Endothelial cell of umbilical vein (primary cell): Measurements from ENCODE around the gene DNMT3L. TPM values are rescaled to one million over a fixed set of nuclear protein-coding genes. Genes with fewer than 3 reads are reported as not detected.

Experiments used
- BruUV-seq: library from RNA; stranded (reverse); fragments of 400-500 nt; replicated peaks from 2 replicates; lab custom pipeline; 2021; lab: Mats Ljungman, UMichigan
- CTCF ChIA-PET: fragments of 300-600, 350-600 bp; sonication (Branson Sonifier 250); formaldehyde crosslinking; loops from one replicate; lab custom pipeline; 2021; ENCODE audit warnings: antibody characterized with exemption, inconsistent platforms; lab: Charles Lee
- POLR2A ChIA-PET: fragments of 300-600, 350-600 bp; sonication (Branson Sonifier 250); formaldehyde crosslinking; loops from one replicate; lab custom pipeline; 2021; ENCODE audit warnings: antibody characterized with exemption, inconsistent platforms; lab: Charles Lee
- DNase-seq: peaks from one replicate; pipeline ENCODE4 v3.0.0-alpha.2; 2011; ENCODE audit warnings: low read depth, low spot score
- FAIRE-seq: peaks from 2 replicates; lab custom pipeline; 2011; peaks lifted over from hg19 to GRCh38; lab: Jason Lieb, UNC
- H2AFZ ChIP-seq: 2 replicates; pipeline ENCODE4 v1.6.0; 2012; ENCODE audit warnings: low read depth, low read length, control low read depth, inconsistent platforms
- H3K27ac ChIP-seq: 2 replicates; pipeline ENCODE4 v1.5.1; 2011; ENCODE audit warnings: low read depth, mild to moderate bottlenecking, control low read depth, low read length, moderate library complexity; ENCODE audit not compliant: insufficient read depth
- H3K27me3 ChIP-seq, 2 experiments: 2 replicates each; pipeline versions ENCODE4 v1.6.0 to v1.6.1; 2011; ENCODE audit warnings: low read length in 2 of 2, mixed read lengths in 1 of 2; ENCODE audit not compliant: control insufficient read depth in 2 of 2, insufficient read depth in 2 of 2
- H3K36me3 ChIP-seq, 2 experiments: 2 replicates in 1 of 2; 3 replicates in 1 of 2; pipeline ENCODE4 v1.5.1; 2011; ENCODE audit warnings: low read length in 2 of 2, mild to moderate bottlenecking in 1 of 2, moderate library complexity in 1 of 2; ENCODE audit not compliant: control insufficient read depth in 2 of 2, insufficient read depth in 2 of 2; ENCODE audit errors: extremely low read depth in 1 of 2
- H3K4me1 ChIP-seq: 3 replicates; pipeline ENCODE4 v1.5.1; 2011; ENCODE audit warnings: mild to moderate bottlenecking, low read length; ENCODE audit not compliant: control insufficient read depth, insufficient read depth; ENCODE audit errors: extremely low read depth
- H3K4me2 ChIP-seq: 2 replicates; pipeline ENCODE4 v1.6.1; 2011; ENCODE audit warnings: low read length, control low read depth, mixed read lengths; ENCODE audit not compliant: insufficient read depth
- H3K4me3 ChIP-seq, 3 experiments: fragments of 200-600 bp in 1 of 3; sonication (generic), shearing (Covaris generic) in 1 of 3; replicated peaks in 1 of 3; 2 replicates each; pipeline ENCODE4 v1.5.1; 2011 to 2016; ENCODE audit warnings: control low read depth in 3 of 3, low read length in 3 of 3, mild to moderate bottlenecking in 2 of 3, inconsistent platforms in 1 of 3, low read depth in 1 of 3, moderate library complexity in 1 of 3; ENCODE audit not compliant: insufficient read depth in 1 of 3
- H3K79me2 ChIP-seq: 2 replicates; pipeline ENCODE4 v1.6.0; 2012; ENCODE audit warnings: low read length, inconsistent platforms; ENCODE audit not compliant: control insufficient read depth, insufficient read depth
- H3K9ac ChIP-seq: replicated peaks from 2 replicates; pipeline ENCODE3; 2011; ENCODE audit warnings: low read length, control low read depth; ENCODE audit not compliant: insufficient read depth; ENCODE audit errors: extremely low read depth
- H3K9me1 ChIP-seq: replicated peaks from 3 replicates; pipeline ENCODE4 v1.6.0; 2011; ENCODE audit warnings: mild to moderate bottlenecking, low read length; ENCODE audit not compliant: control insufficient read depth, insufficient read depth; ENCODE audit errors: extremely low read depth
- H3K9me3 ChIP-seq: replicated peaks from 2 replicates; pipeline ENCODE4 v1.5.1; 2012; ENCODE audit warnings: low read length, inconsistent platforms; ENCODE audit not compliant: control insufficient read depth, insufficient read depth
- H4K20me1 ChIP-seq: replicated peaks from 2 replicates; pipeline ENCODE3; 2011; ENCODE audit warnings: mild to moderate bottlenecking, low read length; ENCODE audit not compliant: control insufficient read depth, insufficient read depth; ENCODE audit errors: extremely low read depth
- CTCF ChIP-seq, 2 donors: IDR thresholded peaks; 1 replicate in 1 of 2; 2 replicates in 1 of 2; pipeline ENCODE4 v1.5.1; 2011; ENCODE audit warnings: low read length in 2 of 2, mild to moderate bottlenecking in 2 of 2, moderate library complexity in 2 of 2, control low read depth in 1 of 2, inconsistent platforms in 1 of 2, low read depth in 1 of 2; ENCODE audit not compliant: insufficient read depth in 1 of 2; ENCODE audit errors: extremely low read depth in 1 of 2
- GATA2 ChIP-seq: IDR thresholded peaks from 2 replicates; pipeline ENCODE4 v1.7.0; 2011; ENCODE audit warnings: low read depth, mild to moderate bottlenecking, moderate library complexity, mixed read lengths, low read length; ENCODE audit not compliant: insufficient read length, insufficient read depth
- JUN ChIP-seq: IDR thresholded peaks from 2 replicates; pipeline ENCODE4 v1.6.1; 2011; ENCODE audit warnings: borderline replicate concordance, low read depth; ENCODE audit not compliant: insufficient read length, insufficient read depth
- POLR2A ChIP-seq: IDR thresholded peaks from 2 replicates; pipeline ENCODE4 v1.6.1; 2012; ENCODE audit warnings: low read depth, mild to moderate bottlenecking, control low read depth, low read length
- dilution Hi-C: fragments of 300-500 bp; cut with MboI; formaldehyde crosslinking; loops from one replicate; pipeline ENCODE4 v1.15.0; 2019; ENCODE audit warnings: low sequenced_read_pairs; ENCODE audit not compliant: extremely low pct_ligation_motif_present
- intact Hi-C: fragments of 100-400 bp; cut with micrococcal nuclease; formaldehyde crosslinking; loops from one replicate; pipeline ENCODE4 v1.10.0; 2022
- polyA plus RNA-seq, 4 experiments: library from polyadenylated mRNA; depleted of rRNA in 3 of 4; stranded (reverse) in 3 of 4; unstranded in 1 of 4; fragments of >200 nt; gene quantifications; 2 replicates each; pipeline versions ENCODE4 v1.2.1 to v1.2.3, GENCODE V29; 2011 to 2012; ENCODE audit warnings: missing spikeins in 1 of 4
- total RNA-seq: library from RNA; stranded (reverse); gene quantifications from 2 replicates; pipeline ENCODE4 v1.2.3, GENCODE V29; 2021
- TF ChIP-seq, protein P1 (sequence below): IDR thresholded peaks from 2 replicates; pipeline ENCODE4 v1.6.1; 2011; ENCODE audit not compliant: insufficient read depth, insufficient read length

The DNMT3L gene
- total and polyA plus RNA-seq, 2 donors (not counting 3 experiments of a cell fraction or from before 2014, with no cell fraction given): not detected

- no peaks in the 10 kb centered on the region for H3K9me3 ChIP-seq
- DNase-seq (no peak), FAIRE-seq (no peak)
- no peaks in the 10 kb centered on the region for H4K20me1 ChIP-seq
- H3K27ac ChIP-seq: no peak overlapping the region
- no peaks in the 10 kb centered on the region for H3K4me1 ChIP-seq
- H3K9me1 ChIP-seq: no peaks in the 10 kb centered on the region
- TF ChIP-seq CTCF (IDR thresholded peaks at IDR 0.05; ENCODE audit: extremely low read depth in 1 of 2, insufficient read depth in 1 of 2, low read depth in 1 of 2, low read length in 2 of 2) (no peak), JUN (no peak), POLR2A (no peak), GATA2 (no peak)
- TF ChIP-seq, protein P1, sequence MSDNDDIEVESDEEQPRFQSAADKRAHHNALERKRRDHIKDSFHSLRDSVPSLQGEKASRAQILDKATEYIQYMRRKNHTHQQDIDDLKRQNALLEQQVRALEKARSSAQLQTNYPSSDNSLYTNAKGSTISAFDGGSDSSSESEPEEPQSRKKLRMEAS: no peak
- no TSS peak for BruUV-seq
- dilution Hi-C loops: no loop called here
- no peak overlapping the region for H3K4me3 ChIP-seq
- no peak overlapping the region for H2AFZ ChIP-seq
- CTCF ChIA-PET: no interaction called here
- POLR2A ChIA-PET: no interaction called here
- H3K9ac ChIP-seq: no peak overlapping the region
- peaks cover 0 to 2% of the 10 kb centered on the region in 2 experiments for H3K27me3 ChIP-seq
- no peaks in the 10 kb centered on the region for H3K36me3 ChIP-seq
- no peaks in the 10 kb centered on the region for H3K79me2 ChIP-seq
- H3K4me2 ChIP-seq: no peak overlapping the region
- intact Hi-C loops: no loop called here
Measured at GRCh38 chr21:44260791-44261631, 686 bp downstream of the DNMT3L start.
